ENCODE data around the gene NCBP2L. TPM values are rescaled to one million over a fixed set of nuclear protein-coding genes. Genes with fewer than 3 reads are reported as not detected.

NCBP2L gene
- total RNA-seq, 1 experiment from 2014 or later = 0.20 TPM

DNA sequence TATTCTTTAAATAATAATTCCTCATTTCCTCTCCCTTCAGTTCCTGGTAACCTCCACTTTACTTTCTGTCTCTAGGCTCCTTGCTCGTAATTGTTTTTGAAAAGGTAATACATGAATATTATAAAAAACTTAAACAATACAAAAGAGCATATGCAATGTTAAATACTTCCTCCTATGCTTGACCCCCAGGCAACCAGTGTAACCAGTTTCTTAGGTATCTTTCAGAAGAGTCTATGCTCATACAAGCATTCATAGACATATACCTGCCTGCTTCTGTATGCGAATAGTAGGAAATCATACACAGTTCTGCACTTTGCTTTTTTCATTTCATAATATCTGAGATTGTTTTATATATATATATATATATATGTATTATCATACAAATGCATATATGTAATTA, 45.5 kb downstream of the NCBP2L start:
- POLR2A ChIA-PET = no interaction called here
- DNase-seq (ENCODE audit: low spot score) = no peak
- Mint-ChIP-seq H3K9me3 (peaks cover 11% of the 10 kb centered on the region), H3K4me1 (peaks cover 14% of the 10 kb centered on the region), H3K36me3 (peaks cover 3% of the 10 kb centered on the region; the same call in 1 of the 2 replicates), H3K27me3 (ENCODE audit: low read depth) (peaks cover 37% of the 10 kb centered on the region), H3K27ac (no peak overlapping the region), H3K4me3 (no peak overlapping the region)
- TF ChIP-seq IRF2 (CRISPR knock-in tag; IDR thresholded peaks at IDR 0.05; ENCODE audit: borderline replicate concordance, low read depth) = no peak
- TF ChIP-seq, protein P1, sequence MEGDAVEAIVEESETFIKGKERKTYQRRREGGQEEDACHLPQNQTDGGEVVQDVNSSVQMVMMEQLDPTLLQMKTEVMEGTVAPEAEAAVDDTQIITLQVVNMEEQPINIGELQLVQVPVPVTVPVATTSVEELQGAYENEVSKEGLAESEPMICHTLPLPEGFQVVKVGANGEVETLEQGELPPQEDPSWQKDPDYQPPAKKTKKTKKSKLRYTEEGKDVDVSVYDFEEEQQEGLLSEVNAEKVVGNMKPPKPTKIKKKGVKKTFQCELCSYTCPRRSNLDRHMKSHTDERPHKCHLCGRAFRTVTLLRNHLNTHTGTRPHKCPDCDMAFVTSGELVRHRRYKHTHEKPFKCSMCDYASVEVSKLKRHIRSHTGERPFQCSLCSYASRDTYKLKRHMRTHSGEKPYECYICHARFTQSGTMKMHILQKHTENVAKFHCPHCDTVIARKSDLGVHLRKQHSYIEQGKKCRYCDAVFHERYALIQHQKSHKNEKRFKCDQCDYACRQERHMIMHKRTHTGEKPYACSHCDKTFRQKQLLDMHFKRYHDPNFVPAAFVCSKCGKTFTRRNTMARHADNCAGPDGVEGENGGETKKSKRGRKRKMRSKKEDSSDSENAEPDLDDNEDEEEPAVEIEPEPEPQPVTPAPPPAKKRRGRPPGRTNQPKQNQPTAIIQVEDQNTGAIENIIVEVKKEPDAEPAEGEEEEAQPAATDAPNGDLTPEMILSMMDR (IDR thresholded peaks at IDR 0.05) = no peak
- TF ChIP-seq GABPB1 (CRISPR knock-in tag; IDR thresholded peaks at IDR 0.05) = no peak
- TF ChIP-seq SMAD4 (CRISPR knock-in tag; IDR thresholded peaks at IDR 0.05) = no peak
- TF ChIP-seq, protein P2, sequence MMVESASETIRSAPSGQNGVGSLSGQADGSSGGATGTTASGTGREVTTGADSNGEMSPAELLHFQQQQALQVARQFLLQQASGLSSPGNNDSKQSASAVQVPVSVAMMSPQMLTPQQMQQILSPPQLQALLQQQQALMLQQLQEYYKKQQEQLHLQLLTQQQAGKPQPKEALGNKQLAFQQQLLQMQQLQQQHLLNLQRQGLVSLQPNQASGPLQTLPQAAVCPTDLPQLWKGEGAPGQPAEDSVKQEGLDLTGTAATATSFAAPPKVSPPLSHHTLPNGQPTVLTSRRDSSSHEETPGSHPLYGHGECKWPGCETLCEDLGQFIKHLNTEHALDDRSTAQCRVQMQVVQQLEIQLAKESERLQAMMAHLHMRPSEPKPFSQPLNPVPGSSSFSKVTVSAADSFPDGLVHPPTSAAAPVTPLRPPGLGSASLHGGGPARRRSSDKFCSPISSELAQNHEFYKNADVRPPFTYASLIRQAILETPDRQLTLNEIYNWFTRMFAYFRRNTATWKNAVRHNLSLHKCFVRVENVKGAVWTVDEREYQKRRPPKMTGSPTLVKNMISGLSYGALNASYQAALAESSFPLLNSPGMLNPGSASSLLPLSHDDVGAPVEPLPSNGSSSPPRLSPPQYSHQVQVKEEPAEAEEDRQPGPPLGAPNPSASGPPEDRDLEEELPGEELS (CRISPR knock-in tag; IDR thresholded peaks at IDR 0.05) = no peak
- no peak for TF ChIP-seq ZNF317 (CRISPR knock-in tag; IDR thresholded peaks at IDR 0.05; ENCODE audit: borderline replicate concordance, low read depth)
- TF ChIP-seq FOXK1 (CRISPR knock-in tag; IDR thresholded peaks at IDR 0.05) = no peak
- TF ChIP-seq, protein P3, sequence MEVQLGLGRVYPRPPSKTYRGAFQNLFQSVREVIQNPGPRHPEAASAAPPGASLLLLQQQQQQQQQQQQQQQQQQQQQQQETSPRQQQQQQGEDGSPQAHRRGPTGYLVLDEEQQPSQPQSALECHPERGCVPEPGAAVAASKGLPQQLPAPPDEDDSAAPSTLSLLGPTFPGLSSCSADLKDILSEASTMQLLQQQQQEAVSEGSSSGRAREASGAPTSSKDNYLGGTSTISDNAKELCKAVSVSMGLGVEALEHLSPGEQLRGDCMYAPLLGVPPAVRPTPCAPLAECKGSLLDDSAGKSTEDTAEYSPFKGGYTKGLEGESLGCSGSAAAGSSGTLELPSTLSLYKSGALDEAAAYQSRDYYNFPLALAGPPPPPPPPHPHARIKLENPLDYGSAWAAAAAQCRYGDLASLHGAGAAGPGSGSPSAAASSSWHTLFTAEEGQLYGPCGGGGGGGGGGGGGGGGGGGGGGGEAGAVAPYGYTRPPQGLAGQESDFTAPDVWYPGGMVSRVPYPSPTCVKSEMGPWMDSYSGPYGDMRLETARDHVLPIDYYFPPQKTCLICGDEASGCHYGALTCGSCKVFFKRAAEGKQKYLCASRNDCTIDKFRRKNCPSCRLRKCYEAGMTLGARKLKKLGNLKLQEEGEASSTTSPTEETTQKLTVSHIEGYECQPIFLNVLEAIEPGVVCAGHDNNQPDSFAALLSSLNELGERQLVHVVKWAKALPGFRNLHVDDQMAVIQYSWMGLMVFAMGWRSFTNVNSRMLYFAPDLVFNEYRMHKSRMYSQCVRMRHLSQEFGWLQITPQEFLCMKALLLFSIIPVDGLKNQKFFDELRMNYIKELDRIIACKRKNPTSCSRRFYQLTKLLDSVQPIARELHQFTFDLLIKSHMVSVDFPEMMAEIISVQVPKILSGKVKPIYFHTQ (CRISPR knock-in tag; IDR thresholded peaks at IDR 0.05) = no peak
- TF ChIP-seq, protein P4, sequence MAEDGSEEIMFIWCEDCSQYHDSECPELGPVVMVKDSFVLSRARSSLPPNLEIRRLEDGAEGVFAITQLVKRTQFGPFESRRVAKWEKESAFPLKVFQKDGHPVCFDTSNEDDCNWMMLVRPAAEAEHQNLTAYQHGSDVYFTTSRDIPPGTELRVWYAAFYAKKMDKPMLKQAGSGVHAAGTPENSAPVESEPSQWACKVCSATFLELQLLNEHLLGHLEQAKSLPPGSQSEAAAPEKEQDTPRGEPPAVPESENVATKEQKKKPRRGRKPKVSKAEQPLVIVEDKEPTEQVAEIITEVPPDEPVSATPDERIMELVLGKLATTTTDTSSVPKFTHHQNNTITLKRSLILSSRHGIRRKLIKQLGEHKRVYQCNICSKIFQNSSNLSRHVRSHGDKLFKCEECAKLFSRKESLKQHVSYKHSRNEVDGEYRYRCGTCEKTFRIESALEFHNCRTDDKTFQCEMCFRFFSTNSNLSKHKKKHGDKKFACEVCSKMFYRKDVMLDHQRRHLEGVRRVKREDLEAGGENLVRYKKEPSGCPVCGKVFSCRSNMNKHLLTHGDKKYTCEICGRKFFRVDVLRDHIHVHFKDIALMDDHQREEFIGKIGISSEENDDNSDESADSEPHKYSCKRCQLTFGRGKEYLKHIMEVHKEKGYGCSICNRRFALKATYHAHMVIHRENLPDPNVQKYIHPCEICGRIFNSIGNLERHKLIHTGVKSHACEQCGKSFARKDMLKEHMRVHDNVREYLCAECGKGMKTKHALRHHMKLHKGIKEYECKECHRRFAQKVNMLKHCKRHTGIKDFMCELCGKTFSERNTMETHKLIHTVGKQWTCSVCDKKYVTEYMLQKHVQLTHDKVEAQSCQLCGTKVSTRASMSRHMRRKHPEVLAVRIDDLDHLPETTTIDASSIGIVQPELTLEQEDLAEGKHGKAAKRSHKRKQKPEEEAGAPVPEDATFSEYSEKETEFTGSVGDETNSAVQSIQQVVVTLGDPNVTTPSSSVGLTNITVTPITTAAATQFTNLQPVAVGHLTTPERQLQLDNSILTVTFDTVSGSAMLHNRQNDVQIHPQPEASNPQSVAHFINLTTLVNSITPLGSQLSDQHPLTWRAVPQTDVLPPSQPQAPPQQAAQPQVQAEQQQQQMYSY (CRISPR knock-in tag; IDR thresholded peaks at IDR 0.05) = no peak
- no peak for TF ChIP-seq MXD4 (CRISPR knock-in tag; IDR thresholded peaks at IDR 0.05; ENCODE audit: borderline replicate concordance)
- TF ChIP-seq ELF4 (CRISPR knock-in tag; IDR thresholded peaks at IDR 0.05; ENCODE audit: low read depth) = no peak
- no peak for ATAC-seq
- CTCF ChIA-PET = no interaction called here

DNA sequence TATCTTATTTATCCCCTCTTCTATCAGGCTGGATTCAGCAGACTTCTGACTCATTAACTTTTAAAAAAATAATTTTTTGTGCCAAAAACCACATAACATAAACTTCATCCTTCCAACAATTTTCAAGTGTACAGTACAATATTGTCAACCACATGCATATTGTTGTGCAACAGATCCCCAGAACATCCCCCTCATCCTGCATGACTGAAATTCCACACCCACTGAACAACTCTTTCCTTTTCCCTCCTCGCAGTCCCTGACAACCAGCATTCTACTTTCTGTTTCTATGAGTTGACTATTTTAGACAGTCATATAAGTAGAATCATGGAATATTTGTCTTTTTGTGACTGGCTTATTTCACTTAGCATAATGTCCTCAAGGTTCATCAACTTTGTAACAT, 45.9 kb downstream of the NCBP2L start:
- peaks cover 3% of the 10 kb centered on the region; the same call in 1 of the 2 replicates for H3K36me3 Mint-ChIP-seq
- TF ChIP-seq, protein P5, sequence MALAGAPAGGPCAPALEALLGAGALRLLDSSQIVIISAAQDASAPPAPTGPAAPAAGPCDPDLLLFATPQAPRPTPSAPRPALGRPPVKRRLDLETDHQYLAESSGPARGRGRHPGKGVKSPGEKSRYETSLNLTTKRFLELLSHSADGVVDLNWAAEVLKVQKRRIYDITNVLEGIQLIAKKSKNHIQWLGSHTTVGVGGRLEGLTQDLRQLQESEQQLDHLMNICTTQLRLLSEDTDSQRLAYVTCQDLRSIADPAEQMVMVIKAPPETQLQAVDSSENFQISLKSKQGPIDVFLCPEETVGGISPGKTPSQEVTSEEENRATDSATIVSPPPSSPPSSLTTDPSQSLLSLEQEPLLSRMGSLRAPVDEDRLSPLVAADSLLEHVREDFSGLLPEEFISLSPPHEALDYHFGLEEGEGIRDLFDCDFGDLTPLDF (CRISPR knock-in tag; IDR thresholded peaks at IDR 0.05) = no peak
- no peak for TF ChIP-seq OVOL2 (CRISPR knock-in tag; IDR thresholded peaks at IDR 0.05; ENCODE audit: borderline replicate concordance)
- TF ChIP-seq ZNF219 (CRISPR knock-in tag; IDR thresholded peaks at IDR 0.05; ENCODE audit: borderline replicate concordance) = no peak
- no peak for TF ChIP-seq CBFB (CRISPR knock-in tag; IDR thresholded peaks at IDR 0.05; ENCODE audit: low read depth)
- TF ChIP-seq FOXK1 (CRISPR knock-in tag; IDR thresholded peaks at IDR 0.05) = no peak
- no peak for TF ChIP-seq TCF7 (CRISPR knock-in tag; IDR thresholded peaks at IDR 0.05; ENCODE audit: low read depth)
- TF ChIP-seq, protein P6, sequence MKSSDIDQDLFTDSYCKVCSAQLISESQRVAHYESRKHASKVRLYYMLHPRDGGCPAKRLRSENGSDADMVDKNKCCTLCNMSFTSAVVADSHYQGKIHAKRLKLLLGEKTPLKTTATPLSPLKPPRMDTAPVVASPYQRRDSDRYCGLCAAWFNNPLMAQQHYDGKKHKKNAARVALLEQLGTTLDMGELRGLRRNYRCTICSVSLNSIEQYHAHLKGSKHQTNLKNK (CRISPR knock-in tag; IDR thresholded peaks at IDR 0.05) = no peak
- TF ChIP-seq SOX15 (CRISPR knock-in tag; IDR thresholded peaks at IDR 0.05) = no peak
- TF ChIP-seq ZNF232 (CRISPR knock-in tag; IDR thresholded peaks at IDR 0.05) = no peak
- TF ChIP-seq GTF2I (CRISPR knock-in tag; conservative IDR thresholded peaks at IDR 0.05) = no peak
- TF ChIP-seq, protein P7, sequence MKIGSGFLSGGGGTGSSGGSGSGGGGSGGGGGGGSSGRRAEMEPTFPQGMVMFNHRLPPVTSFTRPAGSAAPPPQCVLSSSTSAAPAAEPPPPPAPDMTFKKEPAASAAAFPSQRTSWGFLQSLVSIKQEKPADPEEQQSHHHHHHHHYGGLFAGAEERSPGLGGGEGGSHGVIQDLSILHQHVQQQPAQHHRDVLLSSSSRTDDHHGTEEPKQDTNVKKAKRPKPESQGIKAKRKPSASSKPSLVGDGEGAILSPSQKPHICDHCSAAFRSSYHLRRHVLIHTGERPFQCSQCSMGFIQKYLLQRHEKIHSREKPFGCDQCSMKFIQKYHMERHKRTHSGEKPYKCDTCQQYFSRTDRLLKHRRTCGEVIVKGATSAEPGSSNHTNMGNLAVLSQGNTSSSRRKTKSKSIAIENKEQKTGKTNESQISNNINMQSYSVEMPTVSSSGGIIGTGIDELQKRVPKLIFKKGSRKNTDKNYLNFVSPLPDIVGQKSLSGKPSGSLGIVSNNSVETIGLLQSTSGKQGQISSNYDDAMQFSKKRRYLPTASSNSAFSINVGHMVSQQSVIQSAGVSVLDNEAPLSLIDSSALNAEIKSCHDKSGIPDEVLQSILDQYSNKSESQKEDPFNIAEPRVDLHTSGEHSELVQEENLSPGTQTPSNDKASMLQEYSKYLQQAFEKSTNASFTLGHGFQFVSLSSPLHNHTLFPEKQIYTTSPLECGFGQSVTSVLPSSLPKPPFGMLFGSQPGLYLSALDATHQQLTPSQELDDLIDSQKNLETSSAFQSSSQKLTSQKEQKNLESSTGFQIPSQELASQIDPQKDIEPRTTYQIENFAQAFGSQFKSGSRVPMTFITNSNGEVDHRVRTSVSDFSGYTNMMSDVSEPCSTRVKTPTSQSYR (CRISPR knock-in tag; IDR thresholded peaks at IDR 0.05) = no peak
- TF ChIP-seq RELA (CRISPR knock-in tag; IDR thresholded peaks at IDR 0.05; ENCODE audit: borderline replicate concordance) = no peak

More for the DNA sequence above, 45.9 kb downstream of the NCBP2L start:
- Mint-ChIP-seq H3K9me3 (peaks cover 11% of the 10 kb centered on the region), H3K27me3 (ENCODE audit: low read depth) (peaks cover 42% of the 10 kb centered on the region), H3K4me1 (peaks cover 14% of the 10 kb centered on the region), H3K4me3 (no peak overlapping the region), H3K27ac (no peak overlapping the region)
- POLR2A ChIA-PET = no interaction called here
- CTCF ChIA-PET = no interaction called here
- no peak for DNase-seq (ENCODE audit: low spot score)
- ATAC-seq = no peak
